Hair follicle dermal papilla cell (primary cell): ENCODE data around the gene OPN1LW. TPM values are rescaled to one million over a fixed set of nuclear protein-coding genes. Genes with fewer than 3 reads are reported as not detected.

Experiments used
- total RNA-seq: library from RNA; depleted of rRNA; stranded (reverse); fragments of >200 nt; gene quantifications from 2 replicates; pipeline ENCODE4 v1.2.3, GENCODE V29; 2012

The OPN1LW gene
- not detected in 2 replicates for total RNA-seq

DNA sequence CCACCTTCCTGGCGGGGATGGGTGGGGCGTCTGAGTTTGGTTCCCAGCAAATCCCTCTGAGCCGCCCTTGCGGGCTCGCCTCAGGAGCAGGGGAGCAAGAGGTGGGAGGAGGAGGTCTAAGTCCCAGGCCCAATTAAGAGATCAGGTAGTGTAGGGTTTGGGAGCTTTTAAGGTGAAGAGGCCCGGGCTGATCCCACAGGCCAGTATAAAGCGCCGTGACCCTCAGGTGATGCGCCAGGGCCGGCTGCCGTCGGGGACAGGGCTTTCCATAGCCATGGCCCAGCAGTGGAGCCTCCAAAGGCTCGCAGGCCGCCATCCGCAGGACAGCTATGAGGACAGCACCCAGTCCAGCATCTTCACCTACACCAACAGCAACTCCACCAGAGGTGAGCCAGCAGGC, at the start of gene OPN1LW:
Gene OPN1LW, plus strand, starts transcription at position 234 of the 400 bp plus-strand sequence. Its CDS starts 41 bp downstream, at position 275.

DNA sequence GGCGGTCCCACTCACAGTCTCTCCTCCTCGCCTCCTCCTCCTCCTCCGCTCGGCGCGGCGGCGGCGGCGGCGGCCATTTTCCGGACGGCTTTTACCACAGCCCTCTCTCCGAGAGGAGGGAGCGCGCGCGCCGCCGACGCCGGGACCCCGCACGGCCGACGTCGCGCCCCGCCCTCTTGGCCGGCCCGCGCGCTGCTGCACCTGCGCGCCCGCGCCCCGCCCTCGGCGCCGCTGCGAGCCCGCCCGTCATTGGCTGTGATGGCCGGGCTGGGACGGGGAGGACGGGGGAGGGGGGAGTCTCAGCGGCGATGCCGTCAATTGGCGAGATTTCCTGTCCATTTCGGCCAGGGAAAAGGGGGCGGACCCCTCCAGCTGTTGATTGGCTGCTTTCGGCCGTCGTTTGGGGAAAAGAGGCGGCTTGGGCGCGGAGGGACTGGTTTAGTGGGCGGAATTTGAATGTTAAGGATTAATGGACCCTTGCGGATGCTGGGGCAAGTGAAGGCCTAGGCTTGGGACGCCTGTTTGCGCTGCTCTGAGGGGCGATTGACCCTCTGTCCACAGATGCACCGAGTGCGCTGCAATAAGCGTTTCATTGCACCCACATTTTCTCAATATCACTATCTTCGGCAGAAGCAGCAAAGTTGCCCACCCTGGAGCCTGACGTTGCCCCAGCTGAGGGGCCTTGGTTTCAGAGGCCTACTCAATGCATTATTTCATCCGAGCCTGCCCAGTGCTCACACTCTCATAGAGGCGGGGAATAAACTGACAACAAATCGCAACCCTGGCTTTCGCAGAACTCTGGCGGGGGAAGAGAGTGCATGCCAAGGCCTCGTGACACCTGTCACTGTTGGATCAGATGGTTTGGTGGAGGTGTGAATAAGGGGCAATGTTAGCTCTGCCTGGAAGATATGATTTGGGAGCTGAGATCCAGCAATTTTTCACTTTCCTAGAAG, 46.2 kb upstream of the OPN1LW start, which contains the start of gene MECP2:
Gene MECP2, minus strand, starts transcription at position 129 of the 953 bp plus-strand sequence.

DNA sequence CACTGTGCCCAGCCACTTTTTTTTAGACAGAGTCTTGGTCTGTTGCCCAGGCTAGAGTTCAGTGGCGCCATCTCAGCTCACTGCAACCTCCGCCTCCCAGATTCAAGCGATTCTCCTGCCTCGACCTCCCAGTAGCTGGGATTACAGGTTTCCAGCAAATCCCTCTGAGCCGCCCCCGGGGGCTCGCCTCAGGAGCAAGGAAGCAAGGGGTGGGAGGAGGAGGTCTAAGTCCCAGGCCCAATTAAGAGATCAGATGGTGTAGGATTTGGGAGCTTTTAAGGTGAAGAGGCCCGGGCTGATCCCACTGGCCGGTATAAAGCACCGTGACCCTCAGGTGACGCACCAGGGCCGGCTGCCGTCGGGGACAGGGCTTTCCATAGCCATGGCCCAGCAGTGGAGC, 38.3 kb downstream of the OPN1LW start, which contains the start of gene OPN1MW:
Gene OPN1MW, plus strand, starts transcription at position 301 of the 400 bp plus-strand sequence. Its CDS starts 82 bp downstream, at position 383.

Other genes with a start within 250 kb of the OPN1LW start
- not detected in 2 replicates for gene AVPR2, start 239.6 kb upstream of the OPN1LW start, total RNA-seq
- gene ARHGAP4, start 218.0 kb upstream of the OPN1LW start, total RNA-seq = 3.0 and 6.8 TPM in 2 replicates
- 55.9 and 63.4 TPM in 2 replicates for gene NAA10, start 209.2 kb upstream of the OPN1LW start, total RNA-seq
- gene RENBP, start 199.6 kb upstream of the OPN1LW start, total RNA-seq = 5.5 and 6.2 TPM in 2 replicates
- 32.9 and 33.0 TPM in 2 replicates for gene HCFC1, start 172.4 kb upstream of the OPN1LW start, total RNA-seq
- gene TMEM187, start 171.5 kb upstream of the OPN1LW start, total RNA-seq = 7.0 and 7.3 TPM in 2 replicates
- gene IRAK1, start 124.3 kb upstream of the OPN1LW start, total RNA-seq = 89.9 and 94.7 TPM in 2 replicates
- gene MECP2, start 46.5 kb upstream of the OPN1LW start, total RNA-seq = 40.7 TPM in 2 replicates
- gene OPN1MW, start 38.4 kb downstream of the OPN1LW start, total RNA-seq = not detected in 2 replicates
- not detected in 2 replicates for gene OPN1MW2, start 75.5 kb downstream of the OPN1LW start, total RNA-seq
- not detected in 2 replicates for gene OPN1MW3, start 113.3 kb downstream of the OPN1LW start, total RNA-seq
- not detected in 2 replicates for gene TEX28, start 150.9 kb downstream of the OPN1LW start, total RNA-seq
- not detected in 2 replicates for gene TKTL1, start 151.6 kb downstream of the OPN1LW start, total RNA-seq
- gene FLNA, start 230.4 kb downstream of the OPN1LW start, total RNA-seq = 4,119 and 4,322 TPM in 2 replicates
- 29.2 and 39.7 TPM in 2 replicates for gene EMD, start 235.1 kb downstream of the OPN1LW start, total RNA-seq